ENCODE results near the gene SLC25A21.

DNA sequence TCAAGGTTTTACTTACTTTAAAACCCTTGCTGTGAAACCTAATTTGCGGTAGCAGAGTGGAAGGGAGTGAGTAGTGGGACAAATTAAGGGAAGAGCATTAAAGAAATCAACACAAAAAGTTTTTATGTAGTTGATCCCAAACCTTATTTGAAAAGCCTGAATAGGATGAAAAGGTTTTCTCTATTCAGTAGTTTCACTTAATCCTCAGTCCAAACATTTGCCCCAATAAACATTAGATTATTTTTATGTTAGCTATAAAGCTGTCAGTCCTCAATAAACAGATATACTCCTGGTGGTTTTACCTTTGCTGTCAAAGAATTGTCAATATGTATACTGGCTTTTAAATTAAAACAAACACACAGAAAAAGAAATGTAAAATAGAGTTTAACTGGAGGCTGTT lies 374.8 kb downstream of the SLC25A21 start:
- TF ChIP-seq CTCF (IDR thresholded peaks at IDR 0.05) (no peak), EZH2 (IDR thresholded peaks at IDR 0.05) (no peak)
